Activated CD4-positive, alpha-beta memory T cell treated with anti-CD3 and anti-CD28 coated beads, Interleukin-2, amount 10 ng/mL, durations not matched to agents 7 days and 5 days (primary cell): ENCODE results near the gene CCL27. TPM values are rescaled to one million over a fixed set of nuclear protein-coding genes. Genes with fewer than 3 reads are reported as not detected.
A peak's percentile ranks its signal among the peaks of the same experiment; 100 is the strongest.

Experiments
- CTCF ChIA-PET: fragments of 350-600 bp; sonication (Branson Sonifier 250); formaldehyde crosslinking; loops from one replicate; lab custom pipeline; 2021; ENCODE audit warnings: antibody characterized with exemption, inconsistent platforms; lab: Charles Lee
- POLR2A ChIA-PET: fragments of 350-600 bp; sonication (Branson Sonifier 250); formaldehyde crosslinking; loops from one replicate; lab custom pipeline; 2021; ENCODE audit warnings: antibody characterized with exemption; lab: Charles Lee
- DNase-seq: peaks from one replicate; pipeline ENCODE4 v3.0.0-alpha.2; 2020
- H3K27ac Mint-ChIP-seq: one replicate; pipeline ENCODE4 v1.8.0; 2021; ENCODE audit warnings: mild to moderate bottlenecking, mixed read lengths
- H3K27me3 Mint-ChIP-seq: one replicate; pipeline ENCODE4 v1.8.0; 2021; ENCODE audit warnings: mixed read lengths
- H3K36me3 Mint-ChIP-seq: one replicate; pipeline ENCODE4 v1.8.0; 2021; ENCODE audit warnings: low read depth, mixed read lengths
- H3K4me1 Mint-ChIP-seq: one replicate; pipeline ENCODE4 v1.8.0; 2021; ENCODE audit warnings: mixed read lengths
- H3K4me3 Mint-ChIP-seq: one replicate; pipeline ENCODE4 v1.8.0; 2021; ENCODE audit warnings: mild to moderate bottlenecking, mixed read lengths
- H3K9me3 Mint-ChIP-seq: one replicate; pipeline ENCODE4 v1.8.0; 2021; ENCODE audit warnings: mixed read lengths
- total RNA-seq, 2 experiments: library from RNA; stranded (reverse); gene quantifications; one replicate each; pipeline ENCODE4 v1.2.3, GENCODE V29; 2021

The CCL27 gene
- total RNA-seq, 2 experiments from 2014 or later = not detected

DNA sequence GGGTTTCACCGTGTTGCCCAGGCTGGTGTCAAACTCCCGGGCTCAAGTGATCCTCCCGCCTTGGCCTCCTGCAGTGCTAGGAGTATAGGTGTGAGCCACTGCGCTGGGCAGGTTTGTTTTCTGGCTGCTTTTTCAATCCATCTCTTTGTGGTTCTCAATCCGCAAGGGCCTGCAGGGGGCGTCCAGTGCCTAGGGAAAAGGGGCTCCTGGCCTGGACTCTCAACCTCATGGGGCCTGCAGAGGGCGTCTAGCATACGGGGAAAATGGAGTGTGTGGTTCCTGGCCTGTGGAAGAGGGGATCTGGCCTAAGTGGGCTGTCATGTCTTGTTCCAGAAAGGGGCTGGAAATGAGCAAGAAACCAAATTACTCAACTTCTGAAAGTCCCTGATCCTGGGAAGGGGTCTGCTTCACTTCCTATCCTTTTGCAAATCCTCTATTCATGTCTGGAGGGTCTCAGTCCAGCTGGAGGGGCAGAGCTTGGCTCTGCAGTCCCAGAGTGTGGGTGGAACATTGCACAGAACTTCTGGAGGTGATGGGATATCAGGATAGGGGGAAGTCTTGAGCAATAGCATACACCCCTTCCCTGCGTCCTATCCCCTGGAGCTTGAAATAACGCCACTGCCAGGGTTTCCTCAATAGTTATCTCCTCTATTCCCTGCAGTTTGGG is 12.7 kb upstream of the CCL27 start:
- peak; percentile 46 for DNase-seq
- ChIA-PET CTCF (interaction anchor here (3.1 kb wide), 1 partner anchor 27 kb away, joined by 22 read pairs; no protein-coding TSS in a partner anchor), POLR2A (interaction anchor here (1.1 to 1.3 kb wide), 2 partner anchors 10 to 11 kb away, joined by 3 read pairs; no protein-coding TSS in a partner anchor)
- no peak overlapping the region for H3K4me3 Mint-ChIP-seq
- peaks cover 2% of the 10 kb centered on the region for H3K4me1 Mint-ChIP-seq
- peaks cover 2% of the 10 kb centered on the region for H3K36me3 Mint-ChIP-seq
- H3K27ac Mint-ChIP-seq = no peak overlapping the region
- H3K9me3 Mint-ChIP-seq = no peaks in the 10 kb centered on the region
- H3K27me3 Mint-ChIP-seq = no peaks in the 10 kb centered on the region

DNA sequence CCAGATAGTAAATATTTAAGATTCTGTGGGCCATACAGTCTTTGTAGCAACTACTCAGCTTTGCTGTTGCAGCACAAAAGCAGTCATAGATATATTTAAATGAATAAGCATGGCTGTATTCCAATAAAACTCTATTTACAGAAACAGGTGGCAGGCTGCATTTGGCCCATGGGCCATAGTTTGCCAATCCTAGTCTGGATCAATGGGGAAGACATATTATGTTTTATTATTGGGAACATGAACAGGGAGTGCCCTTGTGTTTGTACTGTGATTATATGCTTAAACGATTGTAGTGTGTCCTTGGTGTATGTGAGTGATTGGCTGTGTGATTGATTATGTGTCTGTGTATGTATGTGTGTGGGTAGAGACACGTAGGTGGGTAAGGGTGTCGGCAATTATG is 12.0 kb upstream of the CCL27 start:
- Mint-ChIP-seq H3K4me3 (no peak overlapping the region), H3K36me3 (peaks cover 8% of the 10 kb centered on the region), H3K27me3 (no peaks in the 10 kb centered on the region), H3K4me1 (peaks cover 2% of the 10 kb centered on the region), H3K9me3 (peaks cover 2% of the 10 kb centered on the region), H3K27ac (no peak overlapping the region)
- ChIA-PET POLR2A (no interaction called here), CTCF (interaction anchor here (3.1 kb wide), 1 partner anchor 28 kb away, joined by 22 read pairs; no protein-coding TSS in a partner anchor)
- DNase-seq = no peak

DNA sequence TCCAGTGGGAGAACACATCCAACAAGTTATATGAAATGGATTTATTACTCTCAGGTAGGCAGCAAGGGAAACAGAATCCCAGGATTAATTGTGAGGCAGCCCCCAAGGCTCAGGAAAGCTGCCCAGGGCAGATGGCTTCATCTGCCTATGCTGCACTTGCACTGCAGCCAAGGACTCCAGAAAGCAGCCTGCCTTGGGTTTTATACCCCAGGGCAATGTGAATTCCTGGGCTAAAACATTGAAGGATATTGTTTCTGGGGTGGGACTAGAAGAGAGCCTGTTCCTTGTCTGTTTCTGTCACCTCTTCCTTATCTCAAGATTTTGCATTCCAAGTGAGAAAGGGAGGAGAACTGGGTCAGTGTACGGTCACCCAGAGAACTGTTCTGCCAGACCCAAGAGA is 8.8 kb upstream of the CCL27 start:
- no peaks in the 10 kb centered on the region for H3K27me3 Mint-ChIP-seq
- H3K4me1 Mint-ChIP-seq = peaks cover 12% of the 10 kb centered on the region
- no peak for DNase-seq
- H3K27ac Mint-ChIP-seq = no peak overlapping the region
- CTCF ChIA-PET = interaction anchor here (1.8 kb wide), 1 partner anchor 37 kb away, joined by 5 read pairs; no protein-coding TSS in a partner anchor
- no peak overlapping the region for H3K4me3 Mint-ChIP-seq
- peaks cover 8% of the 10 kb centered on the region for H3K9me3 Mint-ChIP-seq
- H3K36me3 Mint-ChIP-seq = peaks cover 26% of the 10 kb centered on the region
- POLR2A ChIA-PET = no interaction called here

DNA sequence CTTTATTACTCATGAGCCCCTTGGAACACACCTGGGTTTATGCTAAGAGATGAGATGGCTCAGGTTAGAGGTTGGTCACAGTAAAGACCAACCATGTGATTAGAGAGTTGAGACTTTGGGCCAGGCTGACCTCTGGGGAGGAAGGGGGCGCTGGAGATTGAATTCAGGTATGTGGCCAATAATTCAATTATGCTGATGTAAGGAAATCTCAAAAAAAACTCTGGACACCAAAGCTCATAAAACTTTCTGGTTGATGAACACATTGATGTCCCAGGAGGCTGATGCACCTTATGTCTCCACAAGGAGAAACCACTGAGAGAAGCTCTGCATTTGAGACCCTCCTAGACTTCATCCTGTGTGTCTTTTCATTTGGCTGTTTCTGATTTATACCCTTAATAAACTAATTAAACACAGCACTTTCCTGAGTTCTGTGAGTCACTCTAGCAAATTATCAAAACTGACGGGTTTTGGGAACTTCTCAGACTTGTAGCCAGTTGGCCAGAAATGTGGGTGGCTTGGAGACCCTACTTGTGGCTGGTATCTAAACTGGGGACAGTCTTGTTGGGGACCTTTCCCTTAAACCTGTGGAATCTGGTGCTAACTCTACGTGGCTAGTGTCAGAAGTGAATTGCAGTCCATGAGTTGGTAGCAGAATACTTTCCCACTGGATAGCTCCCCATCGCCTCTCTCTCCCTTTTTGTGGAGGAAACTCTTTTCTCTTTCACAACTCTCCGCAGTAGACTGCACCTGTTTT is 7.5 kb upstream of the CCL27 start:
- peaks cover 28% of the 10 kb centered on the region for H3K36me3 Mint-ChIP-seq
- no peak for DNase-seq
- peaks cover 8% of the 10 kb centered on the region for H3K9me3 Mint-ChIP-seq
- no peaks in the 10 kb centered on the region for H3K27me3 Mint-ChIP-seq
- H3K4me3 Mint-ChIP-seq = no peak overlapping the region
- CTCF ChIA-PET = interaction anchor here (1.2 to 1.8 kb wide), 3 partner anchors 9 to 36 kb away, joined by 3 to 6 read pairs (median 5); no protein-coding TSS in a partner anchor
- H3K4me1 Mint-ChIP-seq = peaks cover 17% of the 10 kb centered on the region
- POLR2A ChIA-PET = no interaction called here
- no peak overlapping the region for H3K27ac Mint-ChIP-seq

DNA sequence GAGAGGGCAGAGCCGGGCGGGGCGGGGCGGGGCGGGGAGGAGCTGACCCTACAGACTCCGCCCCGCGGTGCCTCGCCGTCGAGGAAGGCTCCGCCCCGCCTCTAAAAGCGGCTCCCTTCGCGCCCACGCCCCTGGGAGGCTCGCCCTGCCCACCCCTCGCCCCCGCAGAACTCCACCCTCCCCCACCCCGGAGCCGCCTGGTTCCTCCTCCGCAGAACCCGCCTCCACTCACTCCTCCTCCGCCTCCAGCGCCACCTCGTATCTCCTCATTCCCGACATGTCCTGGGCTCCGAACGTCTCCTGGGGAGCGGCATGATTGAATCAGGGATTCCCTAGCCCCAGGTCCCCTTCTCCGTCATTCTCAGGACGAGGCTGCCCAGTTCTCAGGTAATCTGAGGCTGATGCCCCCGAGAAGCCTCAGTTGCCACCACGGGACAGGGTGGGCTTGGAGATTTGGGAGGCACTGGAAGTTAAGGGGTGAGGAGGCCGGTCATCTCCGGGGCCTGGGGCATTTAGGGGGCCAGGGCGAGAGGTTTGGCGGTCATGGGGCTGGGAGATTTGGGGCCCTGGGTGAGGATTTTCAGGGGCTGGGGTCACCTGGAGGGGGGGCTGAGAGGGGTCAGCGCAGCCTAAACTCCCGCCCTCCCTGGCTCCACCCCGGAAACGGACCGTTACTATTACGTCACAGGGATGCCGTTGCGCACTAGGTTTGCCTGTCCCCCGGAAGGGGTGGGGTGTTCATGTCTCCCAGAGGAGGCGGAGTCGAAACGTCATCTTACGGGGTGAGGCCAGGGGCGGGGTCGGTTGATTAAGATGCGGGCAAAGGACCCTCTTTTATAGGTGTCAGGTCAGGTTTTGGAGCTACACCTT is 3.2 kb upstream of the CCL27 start:
- ChIA-PET POLR2A (interaction anchor here (0.8 to 12.4 kb wide), 9 partner anchors 10 to 288 kb away, joined by 3 to 162 read pairs (median 3); partner anchors contain the start of genes DCTN3, DNAI1, FAM219A and GALT), CTCF (interaction anchor here (0.5 to 9.6 kb wide), 6 partner anchors 17 to 598 kb away, joined by 3 to 125 read pairs (median 22); partner anchors contain the start of genes GALT, IL11RA and SIGMAR1)
- DNase-seq = peak; percentile 93
- Mint-ChIP-seq H3K4me3 (peak overlapping the region; percentile 85), H3K9me3 (peaks cover 8% of the 10 kb centered on the region), H3K27ac (peak overlapping the region; percentile 80), H3K36me3 (peaks cover 37% of the 10 kb centered on the region), H3K27me3 (no peaks in the 10 kb centered on the region), H3K4me1 (peaks cover 50% of the 10 kb centered on the region)

DNA sequence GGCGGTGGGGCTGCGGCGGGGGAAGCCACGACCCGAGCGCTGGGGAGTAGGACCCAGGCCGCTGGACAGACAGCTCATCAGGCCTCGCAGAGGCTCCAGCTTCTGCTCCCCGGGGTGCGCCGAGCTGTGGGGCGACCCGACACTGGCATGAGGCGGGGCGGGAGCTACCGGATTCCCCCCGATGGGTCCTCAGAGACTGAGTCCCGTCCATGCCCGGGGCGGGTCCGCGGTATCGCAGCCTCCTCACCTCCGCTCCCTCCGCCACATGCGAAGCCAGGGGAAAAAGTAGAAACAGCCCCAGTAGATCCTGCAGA is 2.6 kb upstream of the CCL27 start:
- H3K4me3 Mint-ChIP-seq = peak overlapping the region; percentile 85
- H3K27ac Mint-ChIP-seq = peak overlapping the region; percentile 80
- H3K36me3 Mint-ChIP-seq = peaks cover 37% of the 10 kb centered on the region
- no peaks in the 10 kb centered on the region for H3K27me3 Mint-ChIP-seq
- ChIA-PET CTCF (interaction anchor here (0.5 to 9.6 kb wide), 7 partner anchors 17 to 598 kb away, joined by 3 to 125 read pairs (median 3); partner anchors contain the start of genes GALT, IL11RA and SIGMAR1), POLR2A (interaction anchor here (0.7 to 12.4 kb wide), 12 partner anchors 8 to 1663 kb away, joined by 3 to 162 read pairs (median 3); partner anchors contain the start of genes DCTN3, DNAI1, FAM219A and GALT)
- H3K4me1 Mint-ChIP-seq = peaks cover 50% of the 10 kb centered on the region
- peaks cover 8% of the 10 kb centered on the region for H3K9me3 Mint-ChIP-seq
- DNase-seq = no peak

DNA sequence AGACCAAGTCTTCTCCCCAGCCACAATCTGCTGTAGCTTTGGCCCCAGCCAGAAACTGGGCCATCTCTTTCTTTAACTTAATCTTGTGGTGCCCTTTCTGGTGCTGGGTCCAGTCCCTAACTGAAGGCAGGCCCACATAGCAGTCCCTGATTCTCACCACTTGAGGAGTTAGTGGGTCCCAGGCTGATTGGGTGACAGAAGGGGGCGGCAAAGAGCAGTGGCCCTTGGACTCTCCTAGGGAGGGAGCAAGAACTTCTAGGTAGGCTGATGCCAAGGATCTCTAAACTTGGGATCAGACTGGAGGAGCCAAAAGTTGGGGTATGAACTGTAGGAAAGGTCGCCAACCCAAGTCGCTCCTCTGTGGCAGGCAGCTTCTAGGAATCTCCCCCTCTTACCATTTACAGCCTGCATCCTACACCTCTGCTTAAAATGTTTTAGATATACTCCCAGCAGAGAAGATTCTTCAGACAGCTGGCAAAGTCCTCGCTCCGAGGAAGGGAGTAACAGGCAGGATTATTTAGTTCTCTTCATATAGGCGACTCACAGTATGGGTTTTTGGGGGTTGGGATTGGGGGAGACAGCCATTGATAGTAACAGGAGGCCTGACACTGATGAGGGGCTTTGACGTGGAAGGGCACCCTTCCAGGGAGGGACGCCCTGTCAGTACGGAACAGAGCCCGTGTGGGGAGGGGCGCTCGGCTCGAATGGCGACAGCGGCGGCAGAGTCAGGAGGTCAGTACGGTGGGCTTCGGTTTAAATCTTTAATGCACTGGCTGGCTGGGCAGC is 2.0 kb upstream of the CCL27 start:
- peaks cover 50% of the 10 kb centered on the region for H3K4me1 Mint-ChIP-seq
- H3K27me3 Mint-ChIP-seq = no peaks in the 10 kb centered on the region
- peak overlapping the region; percentile 80 for H3K27ac Mint-ChIP-seq
- POLR2A ChIA-PET = interaction anchor here (0.7 to 12.4 kb wide), 13 partner anchors 8 to 1663 kb away, joined by 3 to 162 read pairs (median 3); partner anchors contain the start of genes DCTN3, DNAI1, FAM219A and GALT
- CTCF ChIA-PET = interaction anchor here (0.6 to 9.6 kb wide), 6 partner anchors 16 to 41 kb away, joined by 3 to 125 read pairs (median 22); partner anchors contain the start of genes GALT, IL11RA and SIGMAR1
- peak; percentile 82 for DNase-seq
- H3K9me3 Mint-ChIP-seq = peaks cover 6% of the 10 kb centered on the region
- peak overlapping the region; percentile 85 for H3K4me3 Mint-ChIP-seq
- peaks cover 33% of the 10 kb centered on the region for H3K36me3 Mint-ChIP-seq

DNA sequence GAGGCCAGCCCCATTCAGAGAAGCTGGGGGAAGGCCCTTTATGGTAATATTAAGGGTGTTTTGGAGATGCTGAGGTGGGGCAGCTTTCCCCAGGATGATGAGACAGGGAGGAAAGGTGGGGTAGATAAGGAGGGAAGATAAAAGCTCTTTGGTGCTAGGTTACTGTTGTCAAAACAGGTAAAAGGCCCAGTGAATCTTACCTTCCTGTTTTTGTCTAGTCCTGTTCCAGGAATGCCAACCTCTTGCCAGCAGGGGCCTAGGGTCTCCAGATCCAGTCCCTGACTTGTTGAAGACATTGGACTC is 797 bp upstream of the CCL27 start:
- Mint-ChIP-seq H3K27ac (peak overlapping the region; percentile 80), H3K4me3 (peak overlapping the region; percentile 35), H3K36me3 (peaks cover 20% of the 10 kb centered on the region), H3K27me3 (no peaks in the 10 kb centered on the region), H3K9me3 (no peaks in the 10 kb centered on the region), H3K4me1 (peaks cover 50% of the 10 kb centered on the region)
- CTCF ChIA-PET = interaction anchor here (0.8 to 9.6 kb wide), 5 partner anchors 15 to 1527 kb away, joined by 3 to 125 read pairs (median 40); partner anchors contain the start of genes CLTA, GALT, IL11RA and RPP25L
- no peak for DNase-seq
- POLR2A ChIA-PET = interaction anchor here (0.7 to 12.4 kb wide), 6 partner anchors 10 to 448 kb away, joined by 3 to 162 read pairs (median 12); partner anchors contain the start of genes GALT, IL11RA and SIGMAR1

DNA sequence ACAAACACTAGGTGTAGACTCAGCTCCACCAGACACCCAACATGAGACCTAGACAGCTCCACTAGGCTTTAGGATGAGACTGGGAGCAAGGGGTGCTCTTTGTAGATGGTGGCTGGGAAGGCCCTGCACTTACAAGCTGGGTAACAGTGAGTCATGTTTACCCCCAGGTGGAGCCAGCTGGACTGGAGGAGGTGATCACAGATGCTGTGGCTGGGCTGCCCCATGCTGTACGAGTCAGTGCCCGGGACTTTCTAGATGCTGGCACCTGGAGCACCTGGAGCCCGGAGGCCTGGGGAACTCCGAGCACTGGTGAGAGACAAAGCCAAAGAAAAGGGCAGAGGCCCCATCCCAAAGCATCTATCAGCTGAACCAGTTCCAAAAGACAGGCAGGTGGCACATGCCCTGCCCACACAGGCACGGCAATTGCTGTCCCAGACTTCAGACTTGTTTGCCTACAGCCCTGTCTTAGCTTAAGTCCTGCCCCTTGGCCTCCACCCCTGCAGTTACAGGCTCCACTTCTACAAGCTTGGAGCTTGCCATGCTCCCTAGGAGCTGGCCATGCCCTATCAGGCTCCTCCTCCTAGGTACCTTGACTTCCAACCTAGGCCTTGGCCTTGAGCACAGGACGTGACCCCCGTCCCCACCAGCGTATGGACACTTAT is 2.7 kb downstream of the CCL27 start:
- ChIA-PET CTCF (interaction anchor here (0.6 to 9.6 kb wide), 3 partner anchors 12 to 23 kb away, joined by 4 to 125 read pairs (median 83); partner anchors contain the start of genes GALT, IL11RA and SIGMAR1), POLR2A (interaction anchor here (2.9 to 12.4 kb wide), 2 partner anchors 13 to 22 kb away, joined by 14 to 162 read pairs; partner anchors contain the start of genes GALT and SIGMAR1)
- no peak for DNase-seq
- Mint-ChIP-seq H3K4me3 (no peak overlapping the region), H3K27me3 (no peaks in the 10 kb centered on the region), H3K36me3 (peaks cover 11% of the 10 kb centered on the region), H3K27ac (no peak overlapping the region), H3K9me3 (no peaks in the 10 kb centered on the region), H3K4me1 (peaks cover 33% of the 10 kb centered on the region)

DNA sequence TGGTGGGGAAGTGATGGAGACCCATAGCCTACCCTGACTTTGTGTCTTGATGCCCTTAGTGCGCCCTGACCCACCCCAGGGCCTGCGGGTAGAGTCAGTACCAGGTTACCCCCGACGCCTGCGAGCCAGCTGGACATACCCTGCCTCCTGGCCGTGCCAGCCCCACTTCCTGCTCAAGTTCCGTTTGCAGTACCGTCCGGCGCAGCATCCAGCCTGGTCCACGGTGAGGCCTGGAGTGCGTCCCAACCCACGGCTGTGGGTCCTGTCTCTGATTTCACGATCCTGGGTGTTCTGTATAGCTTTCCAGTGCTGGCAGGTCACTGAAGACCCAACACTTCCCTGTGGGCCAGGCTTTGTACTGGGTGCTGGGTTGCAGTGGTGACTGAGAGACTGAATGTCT is 4.0 kb downstream of the CCL27 start:
- POLR2A ChIA-PET = interaction anchor here (12.4 kb wide), 1 partner anchor 12 kb away, joined by 162 read pairs; the partner anchor contains the start of gene GALT
- H3K4me1 Mint-ChIP-seq = peaks cover 20% of the 10 kb centered on the region
- CTCF ChIA-PET = interaction anchor here (1.4 to 9.6 kb wide), 2 partner anchors 12 to 22 kb away, joined by 5 to 83 read pairs; partner anchors contain the start of genes GALT and SIGMAR1
- H3K27me3 Mint-ChIP-seq = no peaks in the 10 kb centered on the region
- H3K4me3 Mint-ChIP-seq = no peak overlapping the region
- peaks cover 11% of the 10 kb centered on the region for H3K36me3 Mint-ChIP-seq
- H3K9me3 Mint-ChIP-seq = no peaks in the 10 kb centered on the region
- no peak for DNase-seq
- no peak overlapping the region for H3K27ac Mint-ChIP-seq
